GM23338 (cell line): ENCODE data around the gene CFAP77. TPM values are rescaled to one million over a fixed set of nuclear protein-coding genes. Genes with fewer than 3 reads are reported as not detected.

ENCODE experiments used
- ATAC-seq: fragments of 200-7000 bp; cut with Tn5 transposase; 3 replicates; pipeline ENCODE4 v1.9.1; 2020
- DNase-seq: peaks from one replicate; pipeline ENCODE4 v3.0.0-alpha.2; 2015; ENCODE audit warnings: low spot score
- H2AFZ ChIP-seq: fragments of 200-600 bp; sonication (generic); 2 replicates; pipeline ENCODE4 v1.8.0; 2016; ENCODE audit warnings: antibody characterized with exemption, mild to moderate bottlenecking, moderate library complexity
- H3F3A ChIP-seq: fragments of 200-600 bp; sonication (generic); replicated peaks from 2 replicates; pipeline ENCODE4 v1.8.0; 2017; ENCODE audit warnings: antibody characterized with exemption, mixed run types, low read depth
- H3K27ac ChIP-seq: fragments of 200-600 bp; sonication (generic); 2 replicates; pipeline ENCODE4 v1.6.1; 2016; ENCODE audit warnings: low read depth
- H3K27me3 ChIP-seq: fragments of 200-600 bp; sonication (generic); 2 replicates; pipeline ENCODE4 v1.8.0; 2016; ENCODE audit warnings: mild to moderate bottlenecking, mixed run types, moderate library complexity; ENCODE audit not compliant: insufficient read depth
- H3K36me3 ChIP-seq: fragments of 200-600 bp; sonication (generic); 2 replicates; pipeline ENCODE4 v1.8.0; 2016; ENCODE audit warnings: mild to moderate bottlenecking; ENCODE audit not compliant: insufficient read depth
- H3K4me1 ChIP-seq: fragments of 200-600 bp; sonication (generic); 2 replicates; pipeline ENCODE4 v1.8.0; 2016; ENCODE audit warnings: mild to moderate bottlenecking, moderate library complexity; ENCODE audit not compliant: insufficient read depth
- H3K4me2 ChIP-seq: fragments of 200-600 bp; sonication (generic); 2 replicates; pipeline ENCODE4 v1.7.1; 2017; ENCODE audit warnings: mixed run types
- H3K4me3 ChIP-seq: fragments of 200-600 bp; sonication (generic); 2 replicates; pipeline ENCODE4 v1.6.1; 2016; ENCODE audit warnings: mixed run types
- H3K79me2 ChIP-seq: fragments of 200-600 bp; sonication (generic); replicated peaks from 2 replicates; pipeline ENCODE4 v1.8.0; 2017; ENCODE audit warnings: mild to moderate bottlenecking; ENCODE audit not compliant: insufficient read depth
- H3K9me2 ChIP-seq: fragments of 200-600 bp; sonication (generic); 2 replicates; pipeline ENCODE4 v1.8.0; 2017; ENCODE audit not compliant: insufficient read depth
- H4K20me1 ChIP-seq: fragments of 200-600 bp; sonication (generic); replicated peaks from 2 replicates; pipeline ENCODE4 v1.8.0; 2017; ENCODE audit warnings: mild to moderate bottlenecking; ENCODE audit not compliant: insufficient read depth
- H3K27ac Mint-ChIP-seq: 2 replicates; pipeline ENCODE4 v1.8.0; 2020; ENCODE audit warnings: inconsistent platforms, mild to moderate bottlenecking, moderate library complexity, mixed read lengths
- H3K27me3 Mint-ChIP-seq: 3 replicates; pipeline ENCODE4 v1.8.0; 2022; ENCODE audit warnings: low read depth, mild to moderate bottlenecking, moderate library complexity, mixed read lengths, inconsistent platforms; ENCODE audit not compliant: insufficient read depth, poor library complexity
- H3K36me3 Mint-ChIP-seq: 3 replicates; pipeline ENCODE4 v1.8.0; 2021; ENCODE audit warnings: low read depth, mild to moderate bottlenecking, inconsistent platforms, moderate library complexity, mixed read lengths
- H3K4me1 Mint-ChIP-seq: 3 replicates; pipeline ENCODE4 v1.8.0; 2020; ENCODE audit warnings: mild to moderate bottlenecking, inconsistent platforms, mixed read lengths
- H3K4me3 Mint-ChIP-seq: 3 replicates; pipeline ENCODE4 v1.8.0; 2021; ENCODE audit warnings: moderate library complexity, mild to moderate bottlenecking, inconsistent platforms, mixed read lengths
- H3K9me3 Mint-ChIP-seq: 3 replicates; pipeline ENCODE4 v1.8.0; 2020; ENCODE audit warnings: moderate library complexity, mild to moderate bottlenecking, inconsistent platforms, mixed read lengths
- CREB1 ChIP-seq: fragments of 250-450 bp; sonication (Bioruptor Pico); IDR thresholded peaks from 2 replicates; pipeline ENCODE4 v1.5.0; 2020; ENCODE audit warnings: low read depth, mild to moderate bottlenecking, moderate library complexity
- EZH2phosphoT487 ChIP-seq: fragments of 200-600 bp; sonication (generic); IDR thresholded peaks from one replicate; pipeline ENCODE4 v1.8.1; 2018; ENCODE audit warnings: antibody characterized with exemption; ENCODE audit not compliant: unreplicated experiment
- JUNB ChIP-seq: IDR thresholded peaks from one replicate; pipeline ENCODE4 v1.6.1; 2016; ENCODE audit warnings: antibody characterized with exemption; ENCODE audit not compliant: unreplicated experiment
- NANOG ChIP-seq: IDR thresholded peaks from 2 replicates; pipeline ENCODE4 v1.6.1; 2016; ENCODE audit warnings: antibody characterized with exemption, borderline replicate concordance
- STAT1 ChIP-seq: IDR thresholded peaks from one replicate; pipeline ENCODE4 v1.6.1; 2016; ENCODE audit warnings: antibody characterized with exemption; ENCODE audit not compliant: unreplicated experiment
- ZNF114 ChIP-seq: fragments of 250-450 bp; sonication (Bioruptor Pico); IDR thresholded peaks from 2 replicates; pipeline ENCODE4 v1.5.0; 2020; ENCODE audit warnings: mild to moderate bottlenecking, moderate library complexity
- ZNF331 ChIP-seq: fragments of 250-450 bp; sonication (Bioruptor Pico); IDR thresholded peaks from 2 replicates; pipeline ENCODE4 v1.5.0; 2020; ENCODE audit warnings: low read depth, mild to moderate bottlenecking, moderate library complexity
- polyA plus RNA-seq: library from polyadenylated mRNA; unstranded; fragments of >200 nt; fragmentation: Nextera tagmentation; extraction: Ambion mirVana; gene quantifications from 2 replicates; pipeline ENCODE4 v1.2.1, GENCODE V29; 2016
- total RNA-seq: library from RNA; depleted of rRNA; stranded (reverse); fragments of >200 nt; shearing (Covaris generic); gene quantifications from 2 replicates; pipeline ENCODE4 v1.2.3, GENCODE V29; 2014
- TF ChIP-seq, protein P1 (sequence below), 2 experiments: fragments of 200-600 bp in 1 of 2; sonication (generic) in 1 of 2; conservative IDR thresholded peaks; 2 replicates each; pipeline versions ENCODE4 v1.5.1 to v1.6.1; 2016 to 2017; ENCODE audit warnings: antibody characterized with exemption in 2 of 2, low read depth in 2 of 2, mild to moderate bottlenecking in 2 of 2, moderate library complexity in 1 of 2
- TF ChIP-seq, protein P2 (sequence below): IDR thresholded peaks from 2 replicates; pipeline ENCODE4 v1.6.1; 2016; ENCODE audit warnings: antibody characterized with exemption
- TF ChIP-seq, protein P3 (sequence below): IDR thresholded peaks from one replicate; pipeline ENCODE4 v1.6.1; 2018; ENCODE audit warnings: antibody characterized with exemption; ENCODE audit not compliant: unreplicated experiment

CFAP77 gene
- total and polyA plus RNA-seq, 2 experiments from 2014 or later: 0.97 to 1.3 TPM

DNA sequence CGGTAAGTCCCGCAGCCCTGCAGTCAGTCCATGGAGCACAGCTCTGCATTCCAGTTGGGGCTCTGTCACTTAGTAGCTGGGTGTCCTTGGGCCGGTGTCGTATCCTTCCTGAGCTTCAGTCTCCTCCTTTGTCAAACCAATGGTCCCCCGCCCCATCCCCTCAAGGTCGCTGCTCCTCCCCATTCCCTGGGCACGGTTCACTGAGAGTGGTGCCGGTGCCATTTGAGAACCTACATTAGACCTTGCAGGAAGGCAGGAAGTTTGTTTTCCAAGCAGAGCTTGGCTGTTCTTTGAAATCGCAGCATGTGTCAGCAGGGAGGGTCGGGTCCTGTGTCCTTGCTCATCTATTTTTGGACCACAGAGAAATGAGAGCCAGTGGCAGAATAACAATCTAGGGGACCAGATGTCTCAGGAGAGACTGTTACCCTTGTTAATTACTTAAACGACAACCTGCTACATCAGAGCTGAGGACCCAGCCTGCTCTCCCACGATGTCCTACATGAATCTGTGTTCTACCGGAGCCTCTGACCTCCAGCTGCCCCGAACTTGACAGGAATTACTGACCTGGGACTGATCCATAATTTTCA lies 150.7 kb downstream of the CFAP77 start (continued):
- TF ChIP-seq, protein P1, sequence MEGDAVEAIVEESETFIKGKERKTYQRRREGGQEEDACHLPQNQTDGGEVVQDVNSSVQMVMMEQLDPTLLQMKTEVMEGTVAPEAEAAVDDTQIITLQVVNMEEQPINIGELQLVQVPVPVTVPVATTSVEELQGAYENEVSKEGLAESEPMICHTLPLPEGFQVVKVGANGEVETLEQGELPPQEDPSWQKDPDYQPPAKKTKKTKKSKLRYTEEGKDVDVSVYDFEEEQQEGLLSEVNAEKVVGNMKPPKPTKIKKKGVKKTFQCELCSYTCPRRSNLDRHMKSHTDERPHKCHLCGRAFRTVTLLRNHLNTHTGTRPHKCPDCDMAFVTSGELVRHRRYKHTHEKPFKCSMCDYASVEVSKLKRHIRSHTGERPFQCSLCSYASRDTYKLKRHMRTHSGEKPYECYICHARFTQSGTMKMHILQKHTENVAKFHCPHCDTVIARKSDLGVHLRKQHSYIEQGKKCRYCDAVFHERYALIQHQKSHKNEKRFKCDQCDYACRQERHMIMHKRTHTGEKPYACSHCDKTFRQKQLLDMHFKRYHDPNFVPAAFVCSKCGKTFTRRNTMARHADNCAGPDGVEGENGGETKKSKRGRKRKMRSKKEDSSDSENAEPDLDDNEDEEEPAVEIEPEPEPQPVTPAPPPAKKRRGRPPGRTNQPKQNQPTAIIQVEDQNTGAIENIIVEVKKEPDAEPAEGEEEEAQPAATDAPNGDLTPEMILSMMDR (conservative IDR thresholded peaks at IDR 0.05; ENCODE audit: low read depth in 2 of 2): no peak
- TF ChIP-seq, protein P2, sequence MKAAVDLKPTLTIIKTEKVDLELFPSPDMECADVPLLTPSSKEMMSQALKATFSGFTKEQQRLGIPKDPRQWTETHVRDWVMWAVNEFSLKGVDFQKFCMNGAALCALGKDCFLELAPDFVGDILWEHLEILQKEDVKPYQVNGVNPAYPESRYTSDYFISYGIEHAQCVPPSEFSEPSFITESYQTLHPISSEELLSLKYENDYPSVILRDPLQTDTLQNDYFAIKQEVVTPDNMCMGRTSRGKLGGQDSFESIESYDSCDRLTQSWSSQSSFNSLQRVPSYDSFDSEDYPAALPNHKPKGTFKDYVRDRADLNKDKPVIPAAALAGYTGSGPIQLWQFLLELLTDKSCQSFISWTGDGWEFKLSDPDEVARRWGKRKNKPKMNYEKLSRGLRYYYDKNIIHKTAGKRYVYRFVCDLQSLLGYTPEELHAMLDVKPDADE: no peak
- TF ChIP-seq CREB1 (CRISPR knock-in tag): no peak

DNA sequence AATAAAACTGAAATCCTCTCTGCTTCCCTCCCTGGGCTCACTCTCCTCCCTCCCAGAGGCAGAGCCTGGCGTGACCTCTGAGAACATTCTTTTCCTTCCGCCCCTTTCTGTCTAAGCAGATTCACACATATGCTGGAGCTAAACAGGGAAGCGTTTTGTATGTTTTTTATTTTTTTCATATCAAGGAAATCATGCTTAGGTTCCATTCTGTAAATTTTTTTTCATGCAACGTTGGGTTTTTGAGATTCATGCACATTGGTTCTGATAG lies 152.2 kb downstream of the CFAP77 start:
- ATAC-seq: no peak
- H3K9me3 Mint-ChIP-seq: peaks cover 12% of the 10 kb centered on the region
- no peak overlapping the region for H3K4me3 ChIP-seq
- H3K79me2 ChIP-seq: no peaks in the 10 kb centered on the region
- peaks cover 11% of the 10 kb centered on the region for H3K27me3 Mint-ChIP-seq
- H3K36me3 Mint-ChIP-seq: peaks cover 5% of the 10 kb centered on the region
- H3F3A ChIP-seq: no peaks in the 10 kb centered on the region
- no peaks in the 10 kb centered on the region for H4K20me1 ChIP-seq
- no peak overlapping the region for H3K4me3 Mint-ChIP-seq
- peaks cover 9% of the 10 kb centered on the region; the same call in 1 of the 2 replicates for H3K4me1 ChIP-seq
- H3K4me2 ChIP-seq: no peak overlapping the region
- peaks cover 4% of the 10 kb centered on the region; the same call in 2 of the 3 replicates for H3K4me1 Mint-ChIP-seq
- no peak overlapping the region for H2AFZ ChIP-seq
- H3K27me3 ChIP-seq: no peaks in the 10 kb centered on the region
- DNase-seq: no peak
- H3K27ac ChIP-seq: no peak overlapping the region
- no peaks in the 10 kb centered on the region for H3K9me2 ChIP-seq
- no peak overlapping the region for H3K27ac Mint-ChIP-seq
- no peaks in the 10 kb centered on the region for H3K36me3 ChIP-seq
- TF ChIP-seq, protein P2: no peak
- TF ChIP-seq NANOG (no peak), JUNB (no peak), EZH2phosphoT487 (no peak), STAT1 (no peak), ZNF114 (CRISPR knock-in tag) (no peak), ZNF331 (no peak), CREB1 (CRISPR knock-in tag) (no peak)
- TF ChIP-seq, protein P3, sequence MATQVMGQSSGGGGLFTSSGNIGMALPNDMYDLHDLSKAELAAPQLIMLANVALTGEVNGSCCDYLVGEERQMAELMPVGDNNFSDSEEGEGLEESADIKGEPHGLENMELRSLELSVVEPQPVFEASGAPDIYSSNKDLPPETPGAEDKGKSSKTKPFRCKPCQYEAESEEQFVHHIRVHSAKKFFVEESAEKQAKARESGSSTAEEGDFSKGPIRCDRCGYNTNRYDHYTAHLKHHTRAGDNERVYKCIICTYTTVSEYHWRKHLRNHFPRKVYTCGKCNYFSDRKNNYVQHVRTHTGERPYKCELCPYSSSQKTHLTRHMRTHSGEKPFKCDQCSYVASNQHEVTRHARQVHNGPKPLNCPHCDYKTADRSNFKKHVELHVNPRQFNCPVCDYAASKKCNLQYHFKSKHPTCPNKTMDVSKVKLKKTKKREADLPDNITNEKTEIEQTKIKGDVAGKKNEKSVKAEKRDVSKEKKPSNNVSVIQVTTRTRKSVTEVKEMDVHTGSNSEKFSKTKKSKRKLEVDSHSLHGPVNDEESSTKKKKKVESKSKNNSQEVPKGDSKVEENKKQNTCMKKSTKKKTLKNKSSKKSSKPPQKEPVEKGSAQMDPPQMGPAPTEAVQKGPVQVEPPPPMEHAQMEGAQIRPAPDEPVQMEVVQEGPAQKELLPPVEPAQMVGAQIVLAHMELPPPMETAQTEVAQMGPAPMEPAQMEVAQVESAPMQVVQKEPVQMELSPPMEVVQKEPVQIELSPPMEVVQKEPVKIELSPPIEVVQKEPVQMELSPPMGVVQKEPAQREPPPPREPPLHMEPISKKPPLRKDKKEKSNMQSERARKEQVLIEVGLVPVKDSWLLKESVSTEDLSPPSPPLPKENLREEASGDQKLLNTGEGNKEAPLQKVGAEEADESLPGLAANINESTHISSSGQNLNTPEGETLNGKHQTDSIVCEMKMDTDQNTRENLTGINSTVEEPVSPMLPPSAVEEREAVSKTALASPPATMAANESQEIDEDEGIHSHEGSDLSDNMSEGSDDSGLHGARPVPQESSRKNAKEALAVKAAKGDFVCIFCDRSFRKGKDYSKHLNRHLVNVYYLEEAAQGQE: no peak
- TF ChIP-seq, protein P1 (conservative IDR thresholded peaks at IDR 0.05; ENCODE audit: low read depth in 2 of 2): no peak
